Loucy (cell line): ENCODE data around the gene DNAH6.

ENCODE experiments used
- H2AFZ ChIP-seq: fragments of 200-600 bp; sonication (generic); 2 replicates; pipeline ENCODE4 v1.6.0; 2016; ENCODE audit warnings: antibody characterized with exemption, mild to moderate bottlenecking, low read length, moderate library complexity
- H3F3A ChIP-seq: fragments of 200-600 bp; 2 replicates; pipeline ENCODE4 v1.6.0; 2016; ENCODE audit warnings: antibody characterized with exemption, low read depth, mild to moderate bottlenecking
- H3K27me3 ChIP-seq: fragments of 200-600 bp; sonication (generic); 2 replicates; pipeline ENCODE4 v1.6.1; 2014; ENCODE audit warnings: low read length, mild to moderate bottlenecking; ENCODE audit not compliant: insufficient read depth, poor library complexity, severe bottlenecking
- H3K36me3 ChIP-seq: fragments of 200-600 bp; sonication (generic); 2 replicates; pipeline ENCODE4 v1.6.1; 2016; ENCODE audit warnings: low read length; ENCODE audit not compliant: insufficient read depth
- H3K4me1 ChIP-seq: fragments of 200-600 bp; sonication (generic); 2 replicates; pipeline ENCODE4 v1.5.1; 2014; ENCODE audit warnings: low read length, mild to moderate bottlenecking; ENCODE audit not compliant: insufficient read depth, poor library complexity, severe bottlenecking
- H3K4me2 ChIP-seq: fragments of 200-600 bp; sonication (generic); 2 replicates; pipeline ENCODE4 v1.6.0; 2014; ENCODE audit warnings: antibody characterized with exemption, low read length, low read depth, mild to moderate bottlenecking; ENCODE audit not compliant: poor library complexity, severe bottlenecking
- H3K4me3 ChIP-seq: fragments of 200-600 bp; sonication (generic); 2 replicates; pipeline ENCODE4 v1.5.1; 2014; ENCODE audit warnings: low read length, mild to moderate bottlenecking, mixed read lengths; ENCODE audit not compliant: poor library complexity, severe bottlenecking
- H3K79me2 ChIP-seq: fragments of 200-600 bp; sonication (generic); 2 replicates; pipeline ENCODE4 v1.6.1; 2014; ENCODE audit warnings: low read length; ENCODE audit not compliant: insufficient read depth
- H3K9ac ChIP-seq: fragments of 200-600 bp; sonication (generic); 2 replicates; pipeline ENCODE4 v1.6.0; 2014; ENCODE audit warnings: mild to moderate bottlenecking, low read depth, low read length, moderate library complexity; ENCODE audit not compliant: poor library complexity, severe bottlenecking
- H3K9me2 ChIP-seq: fragments of 200-600 bp; sonication (generic); replicated peaks from 2 replicates; pipeline ENCODE4 v1.6.1; 2016; ENCODE audit warnings: low read depth, low read length, mixed read lengths
- H3K9me3 ChIP-seq: fragments of 200-600 bp; sonication (generic); 2 replicates; pipeline ENCODE4 v1.6.1; 2014; ENCODE audit warnings: mild to moderate bottlenecking, antibody characterized with exemption, low read length, low read depth; ENCODE audit not compliant: insufficient read depth
- H4K20me1 ChIP-seq: fragments of 200-600 bp; sonication (generic); 2 replicates; pipeline ENCODE4 v1.6.0; 2014; ENCODE audit warnings: antibody characterized with exemption, low read length, mild to moderate bottlenecking; ENCODE audit not compliant: insufficient read depth, poor library complexity, severe bottlenecking
- EZH2phosphoT487 ChIP-seq: fragments of 200-600 bp; IDR thresholded peaks from 2 replicates; pipeline ENCODE4 v1.6.1; 2018; ENCODE audit warnings: antibody characterized with exemption, mild to moderate bottlenecking, moderate library complexity, borderline replicate concordance
- TF ChIP-seq, protein P1 (sequence below): fragments of 200-600 bp; sonication (generic); conservative IDR thresholded peaks from 2 replicates; pipeline ENCODE4 v1.5.1; 2014; ENCODE audit warnings: mild to moderate bottlenecking, antibody characterized with exemption, low read length

DNAH6 gene

GRCh38 chr2:84856787-84857186 is 340.5 kb downstream of the DNAH6 start:
- H3K27me3 ChIP-seq: peaks cover 16% of the 10 kb centered on the region
- no peaks in the 10 kb centered on the region; the same call in 1 of the 2 replicates for H3K9me3 ChIP-seq
- H3K9ac ChIP-seq: no peak overlapping the region
- no peak overlapping the region for H3K4me2 ChIP-seq
- H3K9me2 ChIP-seq: no peaks in the 10 kb centered on the region
- no peaks in the 10 kb centered on the region for H4K20me1 ChIP-seq
- no peaks in the 10 kb centered on the region for H3F3A ChIP-seq
- H3K36me3 ChIP-seq: no peaks in the 10 kb centered on the region
- no peak overlapping the region for H3K4me3 ChIP-seq
- TF ChIP-seq, protein P1, sequence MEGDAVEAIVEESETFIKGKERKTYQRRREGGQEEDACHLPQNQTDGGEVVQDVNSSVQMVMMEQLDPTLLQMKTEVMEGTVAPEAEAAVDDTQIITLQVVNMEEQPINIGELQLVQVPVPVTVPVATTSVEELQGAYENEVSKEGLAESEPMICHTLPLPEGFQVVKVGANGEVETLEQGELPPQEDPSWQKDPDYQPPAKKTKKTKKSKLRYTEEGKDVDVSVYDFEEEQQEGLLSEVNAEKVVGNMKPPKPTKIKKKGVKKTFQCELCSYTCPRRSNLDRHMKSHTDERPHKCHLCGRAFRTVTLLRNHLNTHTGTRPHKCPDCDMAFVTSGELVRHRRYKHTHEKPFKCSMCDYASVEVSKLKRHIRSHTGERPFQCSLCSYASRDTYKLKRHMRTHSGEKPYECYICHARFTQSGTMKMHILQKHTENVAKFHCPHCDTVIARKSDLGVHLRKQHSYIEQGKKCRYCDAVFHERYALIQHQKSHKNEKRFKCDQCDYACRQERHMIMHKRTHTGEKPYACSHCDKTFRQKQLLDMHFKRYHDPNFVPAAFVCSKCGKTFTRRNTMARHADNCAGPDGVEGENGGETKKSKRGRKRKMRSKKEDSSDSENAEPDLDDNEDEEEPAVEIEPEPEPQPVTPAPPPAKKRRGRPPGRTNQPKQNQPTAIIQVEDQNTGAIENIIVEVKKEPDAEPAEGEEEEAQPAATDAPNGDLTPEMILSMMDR: no peak
- no peak for TF ChIP-seq EZH2phosphoT487
- no peaks in the 10 kb centered on the region for H3K79me2 ChIP-seq
- no peak overlapping the region for H2AFZ ChIP-seq
- no peaks in the 10 kb centered on the region for H3K4me1 ChIP-seq

GRCh38 chr2:84857566-84857965 is 341.3 kb downstream of the DNAH6 start:
- Histone ChIP-seq H3F3A (no peaks in the 10 kb centered on the region), H3K9me3 (no peaks in the 10 kb centered on the region), H3K4me2 (no peak overlapping the region), H3K27me3 (peaks cover 14% of the 10 kb centered on the region), H3K4me1 (no peaks in the 10 kb centered on the region), H2AFZ (no peak overlapping the region), H3K9ac (no peak overlapping the region), H4K20me1 (no peaks in the 10 kb centered on the region), H3K79me2 (no peaks in the 10 kb centered on the region), H3K4me3 (no peak overlapping the region), H3K36me3 (no peaks in the 10 kb centered on the region), H3K9me2 (no peaks in the 10 kb centered on the region)
- TF ChIP-seq, protein P1: no peak
- no peak for TF ChIP-seq EZH2phosphoT487

DNA sequence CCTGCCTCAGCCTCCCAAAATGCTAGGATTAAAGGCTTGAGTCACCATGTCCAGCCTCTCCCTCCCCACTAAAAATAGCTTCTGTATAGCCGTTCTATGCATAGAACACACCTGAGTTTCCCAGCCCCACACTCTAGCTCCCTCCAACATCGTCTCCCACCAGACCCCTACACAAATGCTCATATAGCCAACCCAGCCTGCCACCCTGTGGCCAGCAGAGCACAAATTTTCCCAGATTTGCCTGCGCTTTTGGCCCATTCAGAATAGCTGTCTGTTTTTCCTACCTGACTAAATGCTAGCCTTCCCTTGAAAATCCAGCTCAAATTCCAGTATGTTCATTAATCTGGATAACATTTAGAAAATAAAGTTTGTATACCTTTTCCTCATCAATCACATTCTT is 341.8 kb downstream of the DNAH6 start:
- Histone ChIP-seq H3K9me3 (no peaks in the 10 kb centered on the region), H3K4me1 (no peaks in the 10 kb centered on the region), H3K9me2 (no peaks in the 10 kb centered on the region), H3K36me3 (no peaks in the 10 kb centered on the region), H4K20me1 (no peaks in the 10 kb centered on the region), H2AFZ (no peak overlapping the region), H3K27me3 (peaks cover 11% of the 10 kb centered on the region), H3K4me3 (no peak overlapping the region), H3K4me2 (no peak overlapping the region), H3K79me2 (no peaks in the 10 kb centered on the region), H3F3A (no peaks in the 10 kb centered on the region), H3K9ac (no peak overlapping the region)
- TF ChIP-seq, protein P1: peak; percentile 55
- TF ChIP-seq EZH2phosphoT487: no peak
